Measurements from ENCODE around the gene LRRC37A.

DNA sequence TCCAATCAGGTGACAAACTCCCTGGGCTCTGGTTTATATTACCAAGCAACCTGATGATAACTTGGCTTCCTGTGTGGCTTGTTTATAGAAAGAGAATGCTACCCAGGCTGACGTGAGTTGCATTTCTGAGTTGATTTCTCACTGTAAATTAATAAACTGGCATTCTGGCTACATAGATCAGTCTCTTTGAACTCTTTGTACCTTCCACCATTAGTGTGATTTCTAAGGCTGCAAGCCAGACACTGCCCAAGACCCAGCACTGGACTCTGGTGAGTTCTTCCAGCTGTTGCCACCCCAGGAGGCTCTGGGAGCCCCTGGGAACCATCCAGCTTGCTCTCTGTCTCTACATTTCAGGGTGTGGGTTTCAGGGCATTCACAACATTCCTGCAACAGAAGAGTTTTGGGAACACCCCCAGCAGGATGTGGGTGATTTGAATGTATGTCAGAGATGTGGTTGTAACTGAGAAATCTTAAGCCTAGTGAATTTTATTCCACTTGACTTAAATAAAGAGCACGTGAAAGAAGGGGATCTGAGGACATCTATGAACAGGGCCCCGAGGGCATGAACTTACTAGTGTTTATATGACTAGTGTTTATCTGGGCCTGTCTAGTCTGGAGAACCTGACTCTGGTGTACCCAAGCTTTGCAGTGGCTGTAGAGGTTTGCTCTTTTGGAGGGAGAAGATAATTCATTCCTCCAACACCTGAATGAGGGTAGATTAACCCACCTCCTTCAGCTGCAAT is 30.3 kb upstream of the LRRC37A start:
- TF ChIP-seq POLR2A (IDR thresholded peaks at IDR 0.05) (no peak), CTCF (IDR thresholded peaks at IDR 0.05) (no peak)
